ENCODE measurements around the gene MED13L.

DNA sequence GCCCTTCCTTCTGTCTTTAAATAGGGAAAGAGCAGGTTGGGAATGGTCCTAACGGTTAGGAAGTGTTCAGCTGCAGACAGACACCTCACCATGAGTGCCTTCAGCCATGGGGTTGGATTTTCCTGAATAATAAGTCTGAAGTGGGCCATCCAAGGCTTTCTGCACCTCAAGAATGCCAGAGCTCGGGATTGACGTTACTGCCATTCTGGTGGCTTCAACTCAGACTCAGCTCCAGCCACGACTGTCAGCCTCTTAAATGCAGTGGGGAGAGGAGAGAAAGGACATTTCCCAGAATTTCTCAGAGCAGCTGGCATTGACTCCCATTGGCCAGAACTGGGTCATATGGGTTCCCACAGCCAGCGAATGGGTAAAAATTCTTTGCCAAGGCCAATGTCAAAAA lies 363.4 kb downstream of the MED13L start:
- TF ChIP-seq CTCF (IDR thresholded peaks at IDR 0.05) (no peak), POLR2A (IDR thresholded peaks at IDR 0.05) (no peak)

Measured in lower leg skin (tissue), 3 donors.